HS-27A (cell line): ENCODE measurements around the gene NDRG2.
"Not testable (repeated sequence)": the region's sequence is repeated elsewhere in the genome, so short reads cannot be mapped to it uniquely, and the experiment has no call there.

Source experiments
- DNase-seq: peaks from one replicate; pipeline ENCODE4 v3.0.0-alpha.2; 2012; ENCODE audit warnings: low read depth, missing footprints

Gene NDRG2

GRCh38 chr14:21055432-21056117 lies 30.7 kb upstream of the NDRG2 start:
- DNase-seq = no peak

DNA sequence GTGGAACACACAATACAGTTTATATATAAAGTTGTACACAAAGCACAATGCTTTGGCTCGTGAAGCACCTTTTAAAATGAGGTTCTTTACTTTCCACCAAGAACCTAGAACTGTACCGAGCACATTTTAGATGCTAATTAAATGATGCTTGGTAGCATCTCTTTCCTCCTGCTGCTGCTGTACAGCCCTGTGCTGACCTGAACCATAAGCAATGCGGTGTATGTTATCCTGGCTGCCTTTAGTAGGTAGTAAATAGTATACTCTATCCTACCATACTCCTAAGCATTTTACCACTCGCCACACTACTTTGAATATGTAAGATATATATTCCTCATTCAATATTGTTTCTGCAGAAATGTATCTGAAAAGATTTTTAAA lies 29.9 kb upstream of the NDRG2 start:
- DNase-seq = no peak

GRCh38 chr14:21054123-21054767 lies 29.4 kb upstream of the NDRG2 start:
- DNase-seq = no peak

DNA sequence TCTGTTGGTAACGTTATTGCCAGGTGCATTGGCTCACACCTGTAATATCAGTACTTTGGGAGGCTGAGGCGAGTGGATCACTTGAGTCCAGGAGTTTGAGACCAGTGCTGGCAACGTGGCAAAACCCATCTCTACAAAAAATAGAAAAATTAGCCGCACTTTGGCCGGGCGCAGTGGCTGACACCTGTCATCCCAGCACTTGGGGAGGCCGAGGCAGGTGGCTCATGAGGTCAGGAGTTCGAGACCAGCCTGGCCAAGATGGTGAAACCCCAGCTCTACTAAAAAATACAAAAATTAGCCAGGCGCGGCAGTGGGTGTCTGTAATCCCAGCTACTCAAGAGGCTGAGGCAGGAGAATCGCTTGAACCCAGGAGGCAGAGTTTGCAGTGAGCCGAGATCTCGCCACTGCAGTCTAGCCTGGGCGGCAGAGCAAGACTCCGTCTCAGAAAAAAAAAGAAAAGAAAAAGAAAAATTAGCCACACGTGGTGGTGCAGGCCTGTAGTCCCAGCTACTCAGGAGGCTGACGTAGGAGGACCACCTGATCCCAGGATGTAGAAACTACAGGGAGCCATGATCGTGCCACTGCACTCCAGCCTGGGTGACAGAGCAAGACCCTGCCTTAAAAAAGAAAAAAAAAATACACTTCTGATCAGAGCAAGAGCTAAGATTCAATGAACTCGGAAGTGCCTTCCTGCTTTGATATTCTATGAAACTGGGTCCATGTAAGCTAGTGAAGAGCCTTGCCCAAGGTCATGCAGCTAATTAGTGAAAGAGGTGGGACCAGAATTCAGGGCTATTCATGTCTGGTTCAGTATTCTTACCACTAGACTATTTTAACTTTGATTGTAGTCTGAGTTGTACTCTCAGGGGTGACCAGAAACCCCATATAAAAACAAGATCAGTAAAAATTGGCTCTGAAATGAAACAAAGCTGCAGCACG lies 28.6 kb upstream of the NDRG2 start:
- DNase-seq = no peak

GRCh38 chr14:21050597-21050996 lies 25.7 kb upstream of the NDRG2 start:
- DNase-seq = no peak

- no peak for DNase-seq
These were observed 24.4 kb upstream of the NDRG2 start for GRCh38 chr14:21049271-21049673.

DNA sequence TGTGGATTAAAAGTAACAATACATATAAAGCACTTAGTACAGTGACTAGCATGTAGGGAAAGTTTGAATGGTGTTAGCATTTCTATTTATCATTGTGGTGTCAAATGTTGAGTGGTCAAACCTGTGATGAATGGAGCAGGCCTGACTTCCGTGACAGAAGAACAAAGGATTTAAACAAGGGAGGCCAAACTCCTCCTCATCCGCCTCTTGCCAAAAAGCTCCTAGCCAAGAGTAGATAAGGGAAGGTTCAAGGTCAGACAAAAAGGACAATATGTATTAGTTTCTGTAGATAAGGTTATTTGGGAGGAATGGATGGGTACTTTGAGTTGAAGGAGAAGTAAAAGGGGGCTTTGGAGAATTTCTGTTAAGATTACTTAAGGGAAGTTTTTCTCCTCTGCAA lies 23.8 kb upstream of the NDRG2 start:
- DNase-seq = no peak

DNA sequence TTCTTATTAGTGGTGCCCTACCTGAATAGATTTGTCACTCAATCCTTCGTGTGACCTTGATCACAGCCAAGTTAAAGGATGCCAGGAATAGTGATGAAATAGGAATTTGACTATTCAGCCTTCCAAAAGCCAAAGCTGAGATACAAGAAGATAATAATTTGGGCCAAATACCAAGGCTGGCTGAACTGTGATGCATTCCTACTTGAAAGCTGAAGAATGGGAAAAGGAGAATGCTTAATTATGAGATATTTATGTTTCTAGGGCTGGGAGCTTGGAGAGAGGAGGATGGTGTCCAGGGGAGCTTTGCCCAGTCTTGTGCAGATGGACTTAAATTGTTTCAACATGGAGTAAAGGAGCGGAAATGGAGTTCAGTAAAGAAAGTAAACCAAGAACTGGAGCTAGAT lies 22.5 kb upstream of the NDRG2 start:
- DNase-seq = no peak

- DNase-seq = no peak
These were observed 19.2 kb upstream of the NDRG2 start for GRCh38 chr14:21043974-21044618.

- DNase-seq = no peak
These were observed 18.6 kb upstream of the NDRG2 start for GRCh38 chr14:21043387-21043973.

DNA sequence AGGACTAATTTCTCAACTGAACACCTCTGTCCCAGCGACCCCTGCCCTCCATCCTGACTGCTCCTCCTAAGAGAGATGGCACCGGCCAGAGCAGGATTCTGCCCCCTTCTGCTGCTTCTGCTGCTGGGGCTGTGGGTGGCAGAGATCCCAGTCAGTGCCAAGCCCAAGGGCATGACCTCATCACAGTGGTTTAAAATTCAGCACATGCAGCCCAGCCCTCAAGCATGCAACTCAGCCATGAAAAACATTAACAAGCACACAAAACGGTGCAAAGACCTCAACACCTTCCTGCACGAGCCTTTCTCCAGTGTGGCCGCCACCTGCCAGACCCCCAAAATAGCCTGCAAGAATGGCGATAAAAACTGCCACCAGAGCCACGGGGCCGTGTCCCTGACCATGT lies 18.1 kb upstream of the NDRG2 start:
- no peak for DNase-seq

DNA sequence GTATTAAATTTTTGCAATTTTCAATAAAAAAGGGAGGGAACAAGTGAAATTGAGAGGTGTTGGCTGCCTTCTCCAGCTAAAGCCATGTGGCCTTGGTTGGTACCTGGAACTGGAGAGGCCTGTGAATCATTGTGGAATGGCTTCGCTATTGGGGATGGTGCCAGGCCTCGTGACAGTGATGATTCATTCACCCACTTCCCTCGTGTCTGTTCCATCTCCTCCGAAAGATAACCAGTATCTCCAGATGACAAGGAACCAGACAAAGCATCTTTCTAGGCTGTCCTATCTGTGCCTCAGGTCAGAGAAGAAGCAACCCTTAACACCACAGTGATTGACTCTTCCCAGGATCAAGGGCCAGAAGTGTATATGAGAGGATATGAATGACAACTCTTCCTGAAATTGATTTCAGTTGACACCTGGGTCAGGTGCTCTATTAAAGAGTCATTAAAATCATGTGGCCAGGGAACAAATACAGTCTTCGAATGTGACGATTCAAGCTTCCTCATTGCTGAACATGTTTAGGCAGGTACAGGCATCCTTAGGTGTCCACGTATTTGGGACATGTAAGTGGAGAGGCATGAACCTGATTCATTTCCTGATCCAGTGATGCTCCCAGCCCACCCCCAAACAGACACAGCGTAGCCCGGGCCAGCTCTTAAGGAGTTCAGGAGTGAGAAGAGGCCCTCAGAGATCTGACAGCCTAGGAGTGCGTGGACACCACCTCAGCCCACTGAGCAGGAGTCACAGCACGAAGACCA lies 17.0 kb upstream of the NDRG2 start, which contains the start of gene RNASE7:
RNASE7 (plus strand) TSS at position 687 of the 758 bp plus-strand sequence. CDS start 631 bp downstream, outside the sequence.
- DNase-seq = no peak

DNA sequence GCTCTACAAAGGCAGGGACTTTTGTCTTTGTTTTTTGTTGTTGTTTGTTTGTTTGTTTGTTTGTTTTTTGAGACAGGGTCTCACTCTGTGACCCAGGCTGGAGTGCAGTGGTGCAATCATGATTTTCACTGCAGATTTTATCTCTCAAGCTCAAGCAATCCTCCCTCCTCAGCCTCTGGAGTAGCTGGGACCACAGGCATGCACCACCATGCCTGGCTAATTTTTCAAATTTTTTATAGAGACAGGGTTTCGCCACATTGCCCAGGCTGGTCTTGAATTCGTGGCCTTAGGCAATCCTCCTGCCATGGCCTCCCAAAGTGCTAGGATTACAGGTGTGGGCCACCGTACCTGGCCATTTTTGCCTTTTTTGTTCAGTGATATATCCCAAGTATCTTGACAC lies 16.1 kb upstream of the NDRG2 start:
- not testable (repeated sequence) for DNase-seq

DNA sequence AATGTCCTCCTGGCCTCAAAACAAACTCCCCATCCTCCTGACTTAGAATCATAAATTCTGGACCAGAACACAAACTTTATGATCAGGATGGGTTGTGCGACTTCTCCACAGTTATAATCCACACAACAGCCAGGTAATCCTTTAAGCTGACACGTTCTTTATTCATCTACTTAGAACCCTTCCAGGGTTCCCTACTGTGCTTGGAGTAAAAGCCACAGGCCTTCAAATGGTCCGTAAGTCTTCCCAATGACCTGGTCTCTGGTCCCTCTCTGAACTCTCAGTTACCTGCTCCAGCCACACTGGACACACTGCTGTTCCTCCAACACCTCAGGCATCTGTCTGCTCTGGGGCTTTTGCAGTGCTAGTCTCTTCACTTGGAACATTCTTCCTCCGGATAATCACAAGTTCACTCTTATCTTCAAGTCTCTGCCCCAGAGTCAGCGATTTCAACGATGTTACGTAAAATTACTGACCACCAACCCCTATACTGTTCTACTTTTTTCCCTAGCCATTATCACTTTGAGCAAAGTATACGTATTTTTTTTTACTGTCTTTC lies 15.6 kb upstream of the NDRG2 start:
- DNase-seq = no peak

- no peak for DNase-seq
These were observed 14.9 kb upstream of the NDRG2 start for GRCh38 chr14:21039585-21040369.

GRCh38 chr14:21038441-21039422 lies 13.9 kb upstream of the NDRG2 start:
- DNase-seq = no peak

DNA sequence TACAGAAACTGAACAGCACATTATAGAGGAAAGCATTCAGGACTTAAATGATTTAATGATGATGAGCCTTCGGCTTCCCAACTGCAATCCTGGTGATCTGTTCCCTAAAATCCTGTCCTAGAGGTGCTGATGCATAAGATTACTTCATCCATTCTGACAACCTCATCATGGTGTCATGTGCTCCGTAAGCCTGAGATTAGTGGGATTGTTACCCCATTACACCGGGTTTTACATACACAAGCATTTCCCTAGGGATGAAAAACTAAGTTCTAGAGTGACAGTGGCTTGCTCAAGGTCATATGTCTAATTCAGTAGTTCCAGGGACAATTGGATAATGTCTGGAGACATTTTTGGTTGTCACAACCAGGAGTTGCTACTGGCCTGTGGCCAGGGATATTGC lies 12.3 kb upstream of the NDRG2 start:
- no peak for DNase-seq

- DNase-seq = no peak
These were observed 11.9 kb upstream of the NDRG2 start for GRCh38 chr14:21036751-21037150.

DNA sequence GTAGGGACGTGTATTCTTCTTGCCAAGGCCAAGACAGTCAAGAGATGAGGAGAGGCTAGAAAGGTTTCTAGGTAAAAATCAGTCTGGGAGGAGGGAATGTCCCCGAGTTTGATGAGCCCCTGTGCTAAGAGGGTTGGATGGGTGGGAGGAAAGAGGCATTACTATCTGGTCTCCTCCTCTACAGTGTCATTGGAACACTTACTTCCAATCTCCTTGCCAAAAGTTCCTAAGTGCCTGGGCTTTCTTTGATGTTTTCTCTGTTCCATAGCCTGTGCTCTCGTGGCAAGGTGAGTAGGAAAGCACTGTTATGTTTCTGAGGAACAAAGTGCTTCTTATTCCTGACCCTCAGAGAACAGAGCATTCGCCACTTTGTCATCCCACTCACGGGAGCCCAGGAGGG lies 9.8 kb upstream of the NDRG2 start, which contains the start of gene RNASE13:
RNASE13 (minus strand) TSS at position 101 of the 400 bp plus-strand sequence. CDS start 519 bp downstream, outside the sequence.
- DNase-seq = no peak
